Measurements from ENCODE around the gene PALB2. TPM values are rescaled to one million over a fixed set of nuclear protein-coding genes. Genes with fewer than 3 reads are reported as not detected.
A peak's percentile ranks its signal among the peaks of the same experiment; 100 is the strongest.

PALB2 gene
- total and polyA plus RNA-seq, 2 of the 8 experiments (the other 6 are each of a cell fraction or from before 2014, with no cell fraction given), result 12.5 to 33.1 TPM

GRCh38 chr16:23556881-23557778 lies 84.0 kb downstream of the PALB2 start, which contains the start of the genes EARS2 and UBFD1 (continued):
- TF ChIP-seq RNF2 (IDR thresholded peaks at IDR 0.05; ENCODE audit: borderline replicate concordance, low read depth, low read length, missing control alignments, poor library complexity, severe bottlenecking) (no peak), YY1 (IDR thresholded peaks at IDR 0.05; ENCODE audit: low read depth, low read length) (peak; percentile 89), EP300 (IDR thresholded peaks at IDR 0.05; ENCODE audit: borderline replicate concordance in 1 of 2, low read depth in 2 of 2, low read length in 2 of 2) (0 out of 3 replicates have a peak, but pooled peaks of 1 of the 2 experiments have one; percentile 11), TBP (IDR thresholded peaks at IDR 0.05; ENCODE audit: low read depth, low read length) (peak; percentile 52), PHF8 (conservative IDR thresholded peaks at IDR 0.05; ENCODE audit: low read depth, low read length) (peak; percentile 98), FOSL1 (IDR thresholded peaks at IDR 0.05; ENCODE audit: insufficient read depth, low read depth, low read length) (no peak), POLR2A (IDR thresholded peaks at IDR 0.05; ENCODE audit: control extremely low read depth in 1 of 2, low read depth in 2 of 2, low read length in 2 of 2) (peak; percentile 70 to 89), CTBP2 (IDR thresholded peaks at IDR 0.05; ENCODE audit: borderline replicate concordance, insufficient read depth, insufficient read length, low read length) (no peak), SP4 (IDR thresholded peaks at IDR 0.05; ENCODE audit: low read length) (peak; percentile 92), NRF1 (IDR thresholded peaks at IDR 0.05; ENCODE audit: low read depth, low read length) (no peak), SRF (IDR thresholded peaks at IDR 0.05; ENCODE audit: low read depth, low read length) (no peak), MAFK (IDR thresholded peaks at IDR 0.05; ENCODE audit: low read depth, low read length) (no peak), GTF2F1 (IDR thresholded peaks at IDR 0.05; ENCODE audit: borderline replicate concordance, low read depth, low read length) (peak; percentile 39; the same call in 1 of the 2 replicates), ASH2L (IDR thresholded peaks at IDR 0.05; ENCODE audit: low read length) (peak; percentile 65), CHD1 (IDR thresholded peaks at IDR 0.05; ENCODE audit: low read depth, low read length) (no peak), JUN (IDR thresholded peaks at IDR 0.05; ENCODE audit: low read depth, low read length) (no peak), RAD21 (IDR thresholded peaks at IDR 0.05 in 1 of 2, conservative IDR thresholded peaks at IDR 0.05 in 1 of 2; ENCODE audit: low read depth in 2 of 2, low read length in 2 of 2) (peak in 1 of 2 experiments; percentile 0; a peak in 1 of 4 replicates), RFX5 (IDR thresholded peaks at IDR 0.05; ENCODE audit: borderline replicate concordance, low read depth, low read length) (0 out of 2 replicates have a peak, but pooled peaks have one; percentile 11), CREB1 (IDR thresholded peaks at IDR 0.05) (peak; percentile 90), EZH2 (IDR thresholded peaks at IDR 0.05; ENCODE audit: low read depth, low read length, severe bottlenecking) (no peak), SIRT6 (IDR thresholded peaks at IDR 0.05; ENCODE audit: low read length) (no peak)

Measured in H1 (cell line).